ENCODE measurements around the gene SPIN2A. TPM values are rescaled to one million over a fixed set of nuclear protein-coding genes. Genes with fewer than 3 reads are reported as not detected.
"Not testable (repeated sequence)": the region's sequence is repeated elsewhere in the genome, so short reads cannot be mapped to it uniquely, and the experiment has no call there.

Gene SPIN2A
- total RNA-seq, 1 experiment from 2014 or later: 2.8 TPM

GRCh38 chrX:57137501-57137900, 304 bp upstream of the SPIN2A start:
- H3K14ac ChIP-seq (ENCODE audit: insufficient read depth, low read length): peak overlapping the region; percentile 58
- no peak overlapping the region for H3T11ph ChIP-seq (ENCODE audit: low read length)
- peaks cover 62 to 70% of the 10 kb centered on the region in 2 experiments for H3K9me3 Mint-ChIP-seq
- H2BK12ac ChIP-seq (ENCODE audit: insufficient read length, low read depth, low read length): no peak overlapping the region
- H3K27me3 ChIP-seq (ENCODE audit: insufficient read depth, low read length): no peaks in the 10 kb centered on the region
- peak overlapping the region; percentile 63 to 78 for H3K4me3 Mint-ChIP-seq
- H3K79me1 ChIP-seq (ENCODE audit: insufficient read depth, low read depth, low read length, poor library complexity, severe bottlenecking): no peaks in the 10 kb centered on the region
- no peak for TF ChIP-seq CTCF (conservative IDR thresholded peaks at IDR 0.05)
- H2BK120ac ChIP-seq (ENCODE audit: low read depth, low read length, poor library complexity, severe bottlenecking): no peak overlapping the region
- peak overlapping the region; percentile 43 for H3K9ac ChIP-seq (ENCODE audit: extremely low read depth, insufficient read length, low read length)
- no peak overlapping the region for H3K4ac ChIP-seq (ENCODE audit: low read depth, low read length)
- no peak overlapping the region for H4K5ac ChIP-seq (ENCODE audit: insufficient read length, low read depth, low read length)
- H4K20me1 ChIP-seq (ENCODE audit: control insufficient read depth, insufficient read depth, insufficient read length): no peaks in the 10 kb centered on the region
- H3K9me3 ChIP-seq (ENCODE audit: control insufficient read depth, low read depth, low read length): peaks cover 5% of the 10 kb centered on the region
- H3K4me1 Mint-ChIP-seq: peaks cover 14 to 22% of the 10 kb centered on the region in 2 experiments
- H2BK15ac ChIP-seq (ENCODE audit: low read depth, low read length): no peak overlapping the region
- H2BK5ac ChIP-seq (ENCODE audit: insufficient read length, low read length): no peak overlapping the region
- peak overlapping the region; percentile 68 for H3K4me2 ChIP-seq (ENCODE audit: insufficient read depth, insufficient read length, low read length)
- H3K18ac ChIP-seq (ENCODE audit: insufficient read length, low read depth, low read length): no peak overlapping the region
- H2AK5ac ChIP-seq (ENCODE audit: insufficient read length, low read length): no peak overlapping the region
- peaks cover 3% of the 10 kb centered on the region; the same call in 1 of the 2 replicates for H3K27me3 Mint-ChIP-seq (ENCODE audit: low read depth)
- H3K23ac ChIP-seq (ENCODE audit: insufficient read length, low read depth, low read length): no peak overlapping the region
- H4K91ac ChIP-seq (ENCODE audit: insufficient read length, low read depth, low read length): no peak overlapping the region
- no peak overlapping the region for H4K8ac ChIP-seq (replicated peaks; ENCODE audit: insufficient read length, low read depth, low read length)
- H3K79me2 ChIP-seq (ENCODE audit: insufficient read depth, low read length): no peaks in the 10 kb centered on the region
- DNase-seq: no peak
- peaks cover 0 to 19% (median 17%) of the 10 kb centered on the region in 3 experiments; a peak in 6 of 7 replicates for H3K36me3 Mint-ChIP-seq (ENCODE audit: insufficient read depth in 1 of 3, low read depth in 3 of 3)
- no peaks in the 10 kb centered on the region for H3K4me1 ChIP-seq (ENCODE audit: insufficient read depth, low read length)
- H3K27ac Mint-ChIP-seq: peak overlapping the region; percentile 61 to 90 (median 82); a peak in 5 of 7 replicates
- no CpG with 5 or more reads among the region's 1 CpG for WGBS (ENCODE audit: extremely low coverage, insufficient read length, low lambda C conversion rate)
- H3K56ac ChIP-seq (ENCODE audit: insufficient read length, low read depth, low read length): no peak overlapping the region
- H3K23me2 ChIP-seq (ENCODE audit: insufficient read length, low read depth, low read length, poor library complexity, severe bottlenecking): peaks cover 3% of the 10 kb centered on the region
- H2BK20ac ChIP-seq (ENCODE audit: low read depth, low read length, poor library complexity, severe bottlenecking): no peak overlapping the region
- H3K27ac ChIP-seq (ENCODE audit: insufficient read length, low read depth, low read length): no peak overlapping the region
- no peak overlapping the region for H2AFZ ChIP-seq (ENCODE audit: low read length)

GRCh38 chrX:57136589-57136988, 608 bp downstream of the SPIN2A start:
- not testable (repeated sequence) for DNase-seq; H3K27me3 Mint-ChIP-seq (ENCODE audit: low read depth); H3K18ac ChIP-seq (ENCODE audit: insufficient read length, low read depth, low read length); H2BK20ac ChIP-seq (ENCODE audit: low read depth, low read length, poor library complexity, severe bottlenecking); H2BK12ac ChIP-seq (ENCODE audit: insufficient read length, low read depth, low read length); H3K23ac ChIP-seq (ENCODE audit: insufficient read length, low read depth, low read length); H2AK5ac ChIP-seq (ENCODE audit: insufficient read length, low read length); H2AFZ ChIP-seq (ENCODE audit: low read length); H3K79me1 ChIP-seq (ENCODE audit: insufficient read depth, low read depth, low read length, poor library complexity, severe bottlenecking); H3K14ac ChIP-seq (ENCODE audit: insufficient read depth, low read length); H2BK15ac ChIP-seq (ENCODE audit: low read depth, low read length); H4K91ac ChIP-seq (ENCODE audit: insufficient read length, low read depth, low read length); H3K27me3 ChIP-seq (ENCODE audit: insufficient read depth, low read length); H3K23me2 ChIP-seq (ENCODE audit: insufficient read length, low read depth, low read length, poor library complexity, severe bottlenecking); H2BK120ac ChIP-seq (ENCODE audit: low read depth, low read length, poor library complexity, severe bottlenecking); H3K4me1 ChIP-seq (ENCODE audit: insufficient read depth, low read length); H4K20me1 ChIP-seq (ENCODE audit: control insufficient read depth, insufficient read depth, insufficient read length); H4K5ac ChIP-seq (ENCODE audit: insufficient read length, low read depth, low read length); H3T11ph ChIP-seq (ENCODE audit: low read length); H3K4ac ChIP-seq (ENCODE audit: low read depth, low read length); H3K79me2 ChIP-seq (ENCODE audit: insufficient read depth, low read length); H3K56ac ChIP-seq (ENCODE audit: insufficient read length, low read depth, low read length); H3K27ac ChIP-seq (ENCODE audit: insufficient read length, low read depth, low read length); H3K9me3 ChIP-seq (ENCODE audit: control insufficient read depth, low read depth, low read length); H2BK5ac ChIP-seq (ENCODE audit: insufficient read length, low read length); H4K8ac ChIP-seq (replicated peaks; ENCODE audit: insufficient read length, low read depth, low read length)
- peak overlapping the region; percentile 68 for H3K4me2 ChIP-seq (ENCODE audit: insufficient read depth, insufficient read length, low read length)
- peak overlapping the region; percentile 26 for H3K9ac ChIP-seq (ENCODE audit: extremely low read depth, insufficient read length, low read length)
- Mint-ChIP-seq H3K9me3 (peaks cover 55 to 70% of the 10 kb centered on the region in 2 experiments), H3K27ac (peak overlapping the region in 1 of 3 experiments; percentile 90; a peak in 3 of 7 replicates), H3K4me3 (peak overlapping the region; percentile 63 to 78), H3K4me1 (peaks cover 14 to 22% of the 10 kb centered on the region in 2 experiments), H3K36me3 (ENCODE audit: insufficient read depth in 1 of 3, low read depth in 3 of 3) (peaks cover 0 to 22% (median 19%) of the 10 kb centered on the region in 3 experiments; a peak in 6 of 7 replicates)
- no CpG with 5 or more reads among the region's 3 CpGs for WGBS (ENCODE audit: extremely low coverage, insufficient read length, low lambda C conversion rate)

All from H9 (cell line).